COLO668 (cell line): Measurements from ENCODE around the gene NRF1.
A peak's percentile ranks its signal among the peaks of the same experiment; 100 is the strongest.
"Not testable (repeated sequence)": the region's sequence is repeated elsewhere in the genome, so short reads cannot be mapped to it uniquely, and the experiment has no call there.

Source experiments
- DNase-seq: peaks from one replicate; lab custom pipeline; 2025; ENCODE audit not compliant: unreplicated experiment; lab: John Stamatoyannopoulos, UW

The NRF1 gene

DNA sequence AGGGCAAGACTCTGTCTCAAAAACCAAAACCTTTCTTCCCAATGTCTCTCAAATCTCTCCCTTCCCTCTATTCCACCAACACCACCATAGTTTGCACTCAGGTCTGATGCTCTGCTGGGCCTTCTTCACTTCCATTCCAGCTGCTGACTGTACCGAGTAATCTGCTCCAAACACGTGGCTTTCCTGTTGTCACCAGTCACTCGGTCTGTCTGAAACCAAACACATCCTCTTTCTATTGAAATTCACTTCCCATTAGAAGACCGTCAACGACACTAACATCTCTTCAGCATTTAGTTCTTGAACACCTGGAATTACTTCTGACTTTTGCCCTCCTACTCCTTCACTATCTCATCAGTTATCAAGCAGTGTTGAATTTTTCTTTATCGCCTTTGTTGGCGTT, 4.7 kb upstream of the NRF1 start:
- no peak for DNase-seq

DNA sequence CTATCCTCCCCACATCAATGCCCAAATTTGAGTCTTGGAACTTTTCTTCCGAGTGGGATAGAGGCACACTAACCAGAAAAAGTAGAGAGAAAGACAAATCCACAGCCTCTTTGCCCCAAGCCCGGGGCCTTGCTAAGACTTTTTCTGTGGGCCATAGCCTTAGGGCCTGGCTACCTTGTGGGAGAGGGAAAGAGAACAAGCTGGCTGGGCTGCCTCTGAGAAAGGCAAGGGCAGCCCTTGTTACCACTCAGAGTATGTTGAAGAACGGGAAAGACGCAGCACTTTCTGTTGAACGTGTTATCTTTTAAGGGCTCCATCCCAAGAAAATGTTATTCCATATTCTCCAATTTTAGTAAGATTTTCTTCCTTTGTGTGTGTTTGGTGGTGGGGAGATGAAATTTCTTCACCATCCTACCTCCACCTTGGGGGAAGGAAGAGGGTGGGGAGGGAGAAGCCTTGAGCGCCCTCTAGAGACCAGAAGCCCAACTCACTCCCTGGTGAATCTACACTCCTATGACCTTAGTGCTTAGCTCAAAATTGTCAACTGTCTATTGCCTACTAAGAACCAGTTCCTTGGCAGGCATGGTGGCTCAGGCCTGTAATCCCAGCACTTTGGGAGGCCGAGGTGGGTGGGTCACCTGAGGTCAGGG, 3.9 kb upstream of the NRF1 start:
- no peak for DNase-seq

DNA sequence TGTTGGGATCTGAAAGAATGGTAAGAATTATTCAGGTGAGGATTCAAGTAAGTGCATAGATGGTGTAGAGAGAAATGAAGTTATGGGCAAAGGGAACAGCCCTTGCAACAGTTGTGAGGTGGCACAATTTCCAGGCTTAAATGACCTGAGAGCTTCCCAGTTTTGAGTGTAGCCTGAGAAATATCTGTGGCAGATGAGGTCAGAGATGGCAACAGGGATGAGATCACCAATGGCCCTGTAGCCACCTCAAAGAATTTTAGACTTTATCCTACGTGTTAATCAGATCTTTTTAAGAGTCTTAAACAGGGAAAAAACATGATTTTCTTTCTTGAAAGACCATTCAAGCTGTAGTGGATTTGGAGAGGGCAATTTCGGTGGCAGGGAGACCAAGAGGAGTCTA, 1.9 kb upstream of the NRF1 start:
- DNase-seq, result no peak

DNA sequence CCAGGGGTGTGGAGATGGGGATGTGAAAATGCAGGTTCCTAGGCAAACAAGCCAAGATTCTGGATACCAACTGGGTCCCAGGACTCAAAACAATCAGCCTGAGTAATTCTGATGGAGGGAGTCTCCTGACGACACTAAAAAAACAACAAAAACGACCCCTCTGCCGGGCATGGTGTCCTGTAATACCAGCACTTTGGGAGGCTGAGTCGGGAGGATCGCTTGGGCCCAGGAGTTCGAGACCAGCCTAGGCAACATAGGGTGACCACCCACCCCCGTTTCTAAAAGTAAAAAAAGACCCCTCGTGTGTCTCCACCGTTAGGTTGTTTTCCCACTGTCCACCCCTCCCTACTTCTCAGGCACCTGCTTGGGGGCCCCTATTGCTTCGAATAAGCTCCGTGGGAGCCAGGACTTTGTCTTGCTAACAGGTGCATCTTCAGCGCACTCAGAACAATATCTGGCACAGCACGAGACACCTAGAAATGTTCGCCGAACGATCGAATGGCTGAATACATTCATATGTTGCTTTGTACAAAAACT, 743 bp upstream of the NRF1 start:
- no peak for DNase-seq

DNA sequence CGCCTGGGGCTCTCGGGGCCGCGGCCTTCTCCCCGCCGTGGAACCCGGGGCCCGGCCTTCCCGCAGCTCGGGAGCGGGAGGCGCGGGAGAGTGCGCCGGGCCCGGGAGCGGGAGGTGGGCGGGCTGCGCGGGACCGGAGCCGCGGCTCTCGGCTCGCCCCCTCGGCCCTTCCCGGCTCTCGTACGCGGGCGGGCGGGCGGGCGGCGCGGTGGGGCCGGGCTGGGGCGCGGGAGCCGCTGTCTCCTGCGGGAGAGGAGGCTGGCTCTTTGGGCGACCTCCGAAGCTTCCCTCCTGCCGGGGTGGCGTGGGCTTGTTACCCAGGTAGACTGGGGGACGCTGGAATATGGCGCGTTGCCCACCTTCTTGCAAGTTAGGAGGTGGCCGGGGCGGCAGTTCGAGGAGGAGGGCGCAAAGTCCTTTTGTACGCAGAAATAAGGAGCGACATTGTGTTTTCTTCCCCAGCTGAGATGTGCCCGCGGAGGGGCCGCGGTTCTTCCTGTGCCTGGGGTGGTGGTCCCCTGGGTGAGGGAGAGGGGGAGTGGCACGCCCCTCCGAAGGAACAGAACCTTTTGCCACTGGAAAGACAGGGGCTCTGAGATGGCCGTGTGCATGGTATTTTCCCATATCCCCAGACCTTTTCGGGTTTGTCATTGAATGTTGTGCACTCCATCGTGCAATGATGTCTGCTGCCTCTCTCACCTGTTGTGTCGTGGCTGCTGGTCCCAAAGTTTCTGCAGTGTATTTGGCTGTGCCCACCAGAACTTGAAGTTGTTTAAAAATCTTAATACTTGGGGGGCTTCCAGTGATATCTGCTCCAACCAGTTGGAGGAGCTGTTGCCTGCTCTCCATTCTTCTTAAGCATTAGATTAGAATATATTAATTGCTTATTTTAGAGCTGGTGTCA, 844 bp downstream of the NRF1 start:
- no peak for DNase-seq

DNA sequence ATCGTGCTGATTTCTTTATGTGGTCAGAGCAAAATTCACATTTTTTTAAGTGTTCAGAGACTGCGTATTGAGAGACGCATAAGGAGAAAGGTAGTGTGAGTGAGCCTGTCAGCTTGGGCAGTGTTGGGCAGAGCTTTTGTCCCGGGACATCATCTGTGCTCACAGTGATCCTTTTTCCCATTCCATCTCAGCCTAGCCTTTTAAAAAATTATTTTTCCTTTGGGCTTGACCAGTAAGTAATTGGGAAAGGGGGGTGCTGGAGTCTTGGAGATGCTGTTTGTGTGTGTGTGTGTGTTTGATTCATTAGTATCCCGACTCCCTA, 1.5 kb downstream of the NRF1 start:
- no peak for DNase-seq

DNA sequence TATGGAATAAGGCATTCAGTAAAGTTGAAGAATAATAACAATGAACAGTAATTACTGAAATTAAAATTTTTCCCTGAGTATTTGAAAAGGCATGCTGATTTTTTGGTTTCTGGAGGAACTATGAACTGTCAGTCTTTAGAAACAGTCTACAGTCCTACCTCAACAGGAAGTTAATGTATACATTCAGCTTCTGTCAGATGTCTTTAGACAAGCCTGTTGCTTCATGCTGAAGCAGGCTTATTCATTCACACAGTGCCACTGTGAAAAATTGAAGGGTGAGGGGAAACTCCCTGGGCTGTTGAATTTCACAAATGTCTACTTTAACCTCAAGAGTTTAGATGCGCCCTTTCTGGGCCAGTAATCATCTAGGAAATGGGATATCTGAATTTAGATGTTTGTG, 3.5 kb downstream of the NRF1 start:
- DNase-seq, result no peak

DNA sequence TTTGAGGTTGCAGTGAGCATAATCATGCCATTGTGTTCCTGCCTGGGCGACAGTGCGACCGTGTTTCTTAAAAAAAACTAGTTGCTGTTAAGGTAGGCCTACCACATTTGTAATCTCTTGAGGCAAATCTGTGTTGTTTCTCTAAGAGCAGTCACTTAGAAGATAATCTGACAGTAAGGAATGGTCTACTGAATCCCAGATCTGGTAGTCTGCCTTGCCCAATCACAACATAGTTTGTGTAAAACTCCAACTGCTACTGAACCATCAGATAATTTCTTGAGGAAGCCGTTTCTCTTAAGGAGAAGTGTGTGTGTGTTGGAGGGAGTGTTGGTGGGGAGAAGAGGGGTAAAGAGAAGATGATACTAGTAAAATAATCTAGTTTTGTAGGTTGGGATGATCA, 5.0 kb downstream of the NRF1 start:
- no peak for DNase-seq

DNA sequence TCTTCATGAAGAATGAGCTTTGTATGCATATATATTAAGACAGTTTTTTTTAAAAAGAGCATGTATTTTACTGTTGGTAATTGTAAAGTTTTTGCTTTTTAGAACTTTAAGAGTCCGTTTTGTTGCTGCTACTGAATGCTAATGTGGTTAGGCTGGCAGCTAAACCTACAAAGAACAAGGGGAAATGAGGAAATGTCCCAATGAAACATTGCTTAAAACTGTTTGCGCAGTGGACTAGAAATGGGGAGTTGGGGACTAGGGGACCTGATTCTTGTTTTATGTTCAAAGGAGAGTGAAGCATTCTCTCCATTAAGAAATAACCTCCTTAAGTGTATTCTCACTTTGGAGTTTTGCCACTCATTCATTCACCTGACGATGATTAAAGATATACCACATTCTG, 5.7 kb downstream of the NRF1 start:
- no peak for DNase-seq

DNA sequence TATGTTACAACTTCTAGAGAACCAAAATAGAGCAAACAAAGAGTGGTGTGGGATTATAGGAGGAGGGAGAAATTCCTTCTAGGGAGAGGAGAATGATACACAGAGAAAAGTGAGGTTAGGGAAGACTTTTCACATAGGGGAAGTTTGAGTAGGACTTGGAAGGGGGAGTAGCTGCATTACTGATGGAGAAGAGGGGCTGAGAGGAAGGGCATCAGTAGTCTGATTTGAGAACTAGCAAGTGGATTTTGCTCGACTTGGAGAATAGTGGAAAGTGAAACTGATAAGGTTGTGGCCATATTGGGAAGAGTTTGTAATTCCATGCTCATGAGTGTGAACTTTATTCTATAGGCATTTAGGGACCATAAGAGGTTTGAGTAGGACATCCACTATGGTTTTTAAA, 6.1 kb downstream of the NRF1 start:
- no peak for DNase-seq

DNA sequence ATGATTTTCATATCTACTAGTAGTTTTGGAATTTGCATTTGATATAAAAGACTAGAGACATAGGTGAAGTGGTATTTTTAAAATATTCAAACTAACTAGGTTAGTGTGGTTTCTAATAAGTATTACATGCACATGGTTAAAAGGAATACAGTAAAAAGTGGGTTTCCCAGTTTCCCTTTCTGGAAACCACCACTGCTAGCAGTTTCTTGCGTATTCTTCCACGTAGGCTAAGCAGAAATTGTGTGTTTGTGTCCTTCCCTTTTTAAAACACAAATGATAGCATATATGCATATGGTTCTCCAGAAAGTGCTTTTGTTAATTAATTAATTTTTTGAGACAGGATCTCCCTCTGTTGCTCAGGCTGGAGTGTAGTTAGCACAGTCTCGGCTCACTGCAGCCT, 15.4 kb downstream of the NRF1 start:
- DNase-seq, result no peak

DNA sequence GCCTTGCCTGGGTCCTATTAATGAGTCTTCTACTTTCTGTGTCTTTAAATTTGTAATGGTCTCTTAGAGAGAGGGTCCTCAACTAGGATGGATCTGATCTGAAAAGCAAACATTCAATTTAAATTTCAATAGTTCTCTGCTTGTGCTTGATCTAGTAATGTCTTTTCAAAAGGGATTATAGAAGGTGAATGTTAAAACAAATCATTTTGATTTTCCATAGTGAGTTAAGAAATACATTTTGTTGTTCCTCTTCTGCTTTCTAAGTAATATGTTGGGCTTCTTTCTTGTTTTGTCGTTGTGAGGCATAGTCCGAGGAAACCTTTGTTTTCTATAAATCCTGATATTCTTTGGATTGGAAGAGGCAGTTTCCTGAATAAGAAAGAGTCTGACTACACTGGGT, 18.8 kb downstream of the NRF1 start:
- DNase-seq, result no peak

DNA sequence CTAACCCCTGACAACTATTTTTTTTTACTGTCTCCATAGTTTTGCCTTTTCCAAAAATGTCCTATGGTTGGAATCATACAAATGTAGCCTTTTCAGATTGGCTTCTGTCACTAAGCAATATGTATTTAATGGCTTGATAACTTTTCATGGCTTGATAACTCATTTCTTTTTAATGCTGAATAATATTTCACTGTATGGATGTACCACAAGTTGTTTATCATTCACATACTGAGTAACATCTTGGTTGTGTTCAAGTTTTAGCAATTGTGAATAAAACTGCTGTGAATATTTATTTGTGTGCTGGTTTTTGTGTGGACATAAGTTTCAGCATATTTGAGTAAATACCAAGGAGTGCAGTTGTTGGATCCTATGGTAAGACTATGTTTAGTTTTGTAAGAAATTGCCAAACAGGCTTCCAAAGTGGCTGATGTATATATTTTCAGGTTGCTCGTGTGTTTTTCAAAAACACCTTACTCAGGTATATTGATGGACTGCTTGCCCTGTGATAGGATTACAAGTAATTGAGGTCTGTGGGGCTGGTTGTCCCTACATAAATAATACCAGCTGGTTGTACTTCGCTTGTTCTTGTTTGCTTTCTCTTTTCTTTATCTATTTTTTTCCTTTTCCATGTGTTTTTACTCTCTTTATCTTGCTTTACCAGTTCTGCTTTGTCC, 23.0 kb downstream of the NRF1 start:
- no peak for DNase-seq

DNA sequence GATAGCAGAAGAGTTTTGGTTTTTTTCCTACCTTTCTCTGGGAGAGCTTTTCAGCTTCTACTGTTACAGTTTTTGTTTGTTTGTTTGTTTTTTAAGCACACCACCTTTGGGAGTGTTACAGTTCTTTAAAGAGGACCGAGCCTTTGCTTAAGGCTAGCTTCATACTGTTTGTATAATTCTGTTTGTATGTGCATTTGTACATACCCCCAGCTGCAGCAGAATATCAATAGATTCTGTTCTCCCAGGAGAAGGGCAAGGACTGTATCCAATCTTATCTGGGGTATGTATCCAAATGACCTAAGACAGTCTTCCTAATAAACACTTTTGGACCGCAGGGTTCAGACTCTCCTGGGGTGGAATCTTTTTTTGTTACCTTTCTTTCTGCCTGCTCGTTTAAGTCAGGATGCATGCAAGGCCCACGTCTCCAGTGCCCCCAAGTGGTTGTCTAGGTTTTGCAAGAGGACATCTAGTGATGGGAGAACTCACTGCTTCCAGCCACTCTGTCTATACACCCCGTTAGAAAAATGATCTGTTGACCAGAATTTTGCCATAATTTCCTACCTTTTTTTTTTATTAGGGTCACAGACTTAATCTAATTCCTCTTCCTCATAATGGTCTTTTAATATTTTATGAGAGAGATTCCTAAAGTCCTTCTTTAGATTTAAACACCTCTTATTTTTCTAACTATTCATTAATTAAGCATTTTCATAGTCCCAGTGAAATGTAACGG, 23.9 kb downstream of the NRF1 start:
- DNase-seq, result peak; percentile 62

DNA sequence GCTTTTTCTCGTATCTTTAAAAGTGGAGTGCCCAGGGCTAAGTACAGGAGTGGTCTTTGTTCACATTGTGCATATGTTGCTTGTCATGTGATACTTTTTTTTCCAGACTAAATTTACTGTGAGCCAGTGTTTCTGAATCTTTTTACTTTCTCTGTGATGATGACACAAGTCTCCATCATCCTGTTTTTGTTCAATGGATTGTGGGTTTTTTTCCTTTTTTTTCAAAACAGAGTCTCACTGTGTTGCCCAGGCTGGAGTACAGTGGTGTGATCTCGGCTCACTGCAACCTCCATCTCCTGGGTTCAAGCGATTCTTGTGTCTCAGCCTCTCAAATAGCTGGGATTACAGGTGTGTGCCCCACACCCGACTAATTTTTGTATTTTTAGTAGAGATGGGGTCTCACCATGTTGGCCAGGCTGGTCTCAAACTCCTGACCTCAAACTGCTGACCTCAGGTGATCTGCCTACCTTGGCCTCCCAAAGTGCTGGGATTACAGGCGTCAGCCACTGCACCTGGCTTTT, 24.6 kb downstream of the NRF1 start:
- DNase-seq, result not testable (repeated sequence)

DNA sequence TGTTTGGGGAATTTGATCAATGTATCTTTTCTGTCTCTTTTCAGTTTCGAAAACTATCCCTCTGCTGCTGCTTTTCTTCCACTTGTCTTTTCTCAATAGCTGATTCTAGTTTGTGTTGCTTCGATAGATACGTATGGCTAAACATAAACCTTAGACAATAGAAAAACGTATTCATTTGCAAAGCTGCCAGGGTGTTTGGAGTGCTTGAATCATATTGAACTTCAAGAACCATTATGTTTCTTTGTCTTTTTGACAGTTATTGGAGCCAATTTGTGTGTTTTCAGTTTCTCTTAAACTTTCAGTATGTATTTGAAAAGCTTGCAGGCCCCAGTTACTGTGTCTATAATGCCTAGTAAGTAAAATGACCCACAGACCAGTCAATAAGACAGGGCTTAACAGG, 25.1 kb downstream of the NRF1 start:
- no peak for DNase-seq

DNA sequence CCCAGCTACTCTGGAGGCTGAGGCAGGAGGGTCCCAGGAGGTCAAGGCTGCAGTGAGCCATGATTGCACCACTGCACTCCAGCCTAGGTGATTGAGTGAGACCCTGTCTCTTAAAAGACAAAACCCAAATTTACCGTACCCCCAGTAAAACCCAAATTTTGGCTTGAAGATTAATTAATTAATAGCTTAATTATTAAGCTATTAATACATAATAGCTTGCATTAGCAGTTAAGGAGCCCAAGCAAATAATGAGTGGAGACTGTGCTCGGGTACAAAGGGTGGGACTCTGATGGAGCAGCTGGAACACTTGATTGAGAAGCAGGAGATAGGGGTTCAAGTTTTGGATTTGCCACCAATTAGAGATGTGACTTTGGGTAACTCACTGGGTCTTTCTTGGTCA, 28.9 kb downstream of the NRF1 start:
- no peak for DNase-seq

DNA sequence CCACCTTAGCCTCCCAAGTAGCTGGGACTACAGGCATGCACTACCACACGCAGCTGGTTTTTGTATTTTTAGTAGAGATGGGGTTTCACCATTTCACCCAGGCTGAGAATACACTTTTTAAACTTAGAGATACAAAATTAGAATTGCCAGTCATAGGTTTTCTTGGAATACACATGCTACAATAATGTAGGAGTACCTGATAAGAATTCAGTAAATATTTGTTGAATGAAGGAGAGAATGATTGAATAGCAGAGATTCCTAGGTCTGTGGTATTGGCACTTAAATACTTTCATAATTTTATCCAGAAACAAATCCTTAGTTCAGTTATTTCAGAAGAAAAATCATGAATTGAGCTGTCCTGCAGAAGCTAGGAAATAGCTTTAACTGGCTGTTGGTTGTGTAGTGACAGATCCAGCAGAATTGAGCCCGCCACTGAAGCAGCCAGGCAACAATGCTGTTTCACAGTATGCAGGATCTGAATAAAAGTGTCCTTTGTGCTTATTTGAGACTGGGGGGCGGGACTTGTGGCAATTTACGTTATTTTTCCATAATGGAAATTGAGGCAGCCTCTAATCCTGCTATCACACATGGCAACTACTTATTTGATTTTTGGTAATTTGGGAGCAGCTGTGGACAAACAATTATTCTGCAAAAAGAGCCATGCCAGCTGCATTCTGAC, 31.5 kb downstream of the NRF1 start:
- no peak for DNase-seq

DNA sequence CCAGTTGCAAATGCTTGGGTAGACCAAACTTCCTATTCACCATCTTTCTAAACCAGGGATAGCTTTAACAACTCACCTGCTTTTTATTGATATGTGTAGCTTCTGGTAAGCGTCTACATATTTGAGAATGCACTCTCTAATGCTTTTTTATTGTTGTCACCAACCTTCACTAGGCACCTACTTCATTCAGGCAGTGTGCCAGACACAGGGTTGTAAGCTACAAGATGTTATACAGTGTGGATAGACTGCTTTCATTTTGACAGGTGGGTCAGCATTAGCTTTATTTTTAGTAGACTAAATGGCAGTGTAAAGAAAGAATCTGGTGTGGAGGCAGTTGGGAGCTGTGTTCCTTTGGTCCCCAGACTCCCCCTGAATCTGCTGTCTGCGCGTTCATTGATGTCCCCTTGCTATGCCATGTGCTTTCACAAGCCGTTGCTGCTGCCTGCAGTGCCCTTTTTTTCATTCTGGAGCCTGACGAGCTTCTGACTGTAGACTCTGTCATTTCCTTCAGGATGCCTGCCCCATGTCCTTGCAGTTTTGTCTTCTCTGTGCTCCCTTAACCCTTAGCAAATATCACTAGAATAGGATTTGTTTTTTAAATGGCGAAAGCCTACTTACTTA, 32.1 kb downstream of the NRF1 start:
- no peak for DNase-seq

DNA sequence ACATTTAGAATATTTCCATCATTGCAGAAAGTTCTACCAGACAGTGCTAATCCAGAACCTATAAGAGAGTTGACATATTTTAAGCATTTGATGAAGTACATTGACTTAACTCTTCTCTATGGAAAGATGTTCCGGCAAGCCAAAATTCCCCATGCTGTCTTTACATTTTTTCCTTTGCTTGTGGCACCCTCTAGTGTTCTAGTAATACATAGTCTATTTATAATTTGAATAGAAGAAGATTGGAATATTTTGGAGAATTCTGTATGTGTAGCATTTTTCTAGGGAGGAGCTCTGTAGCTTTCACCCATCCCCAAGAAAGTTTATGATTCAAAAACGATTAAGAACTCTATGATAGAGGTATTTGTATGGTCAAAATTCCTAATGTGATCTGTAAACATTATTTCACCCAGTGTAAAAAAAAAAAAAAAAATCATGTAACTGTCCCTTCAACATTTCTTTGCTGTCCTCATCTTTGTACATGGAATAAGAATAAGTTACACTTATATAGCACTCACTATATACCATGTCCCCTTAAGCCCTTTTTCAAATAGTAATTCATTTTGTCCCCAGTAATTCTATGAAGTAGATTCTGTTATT, 33.2 kb downstream of the NRF1 start:
- DNase-seq, result no peak
